Stimulated activated memory B cell treated with anti-CD40 and anti-IgM and Interleukin-4, amounts not matched to agents 10 μg/mL and 1 μg/mL and 100 μg/mL, for 72 hours (primary cell): ENCODE measurements around the gene POMT1.
"Not testable (repeated sequence)": the region's sequence is repeated elsewhere in the genome, so short reads cannot be mapped to it uniquely, and the experiment has no call there.

Source experiments
- ATAC-seq: fragments of 150-1000 bp; cut with Tn5 transposase; 2 replicates; pipeline ENCODE4 v1.10.0; 2021
- H3K27ac Mint-ChIP-seq: one replicate; pipeline ENCODE4 v1.8.0; 2022; ENCODE audit warnings: mild to moderate bottlenecking, mixed read lengths
- H3K27me3 Mint-ChIP-seq: one replicate; pipeline ENCODE4 v1.8.0; 2022; ENCODE audit warnings: mixed read lengths
- H3K36me3 Mint-ChIP-seq: one replicate; pipeline ENCODE4 v1.8.0; 2022; ENCODE audit warnings: mixed read lengths
- H3K4me1 Mint-ChIP-seq: one replicate; pipeline ENCODE4 v1.8.0; 2022; ENCODE audit warnings: mixed read lengths
- H3K4me3 Mint-ChIP-seq: one replicate; pipeline ENCODE4 v1.8.0; 2022; ENCODE audit warnings: mild to moderate bottlenecking, moderate library complexity, mixed read lengths
- H3K9me3 Mint-ChIP-seq: one replicate; pipeline ENCODE4 v1.8.0; 2022; ENCODE audit warnings: mixed read lengths

Gene POMT1, protein sequence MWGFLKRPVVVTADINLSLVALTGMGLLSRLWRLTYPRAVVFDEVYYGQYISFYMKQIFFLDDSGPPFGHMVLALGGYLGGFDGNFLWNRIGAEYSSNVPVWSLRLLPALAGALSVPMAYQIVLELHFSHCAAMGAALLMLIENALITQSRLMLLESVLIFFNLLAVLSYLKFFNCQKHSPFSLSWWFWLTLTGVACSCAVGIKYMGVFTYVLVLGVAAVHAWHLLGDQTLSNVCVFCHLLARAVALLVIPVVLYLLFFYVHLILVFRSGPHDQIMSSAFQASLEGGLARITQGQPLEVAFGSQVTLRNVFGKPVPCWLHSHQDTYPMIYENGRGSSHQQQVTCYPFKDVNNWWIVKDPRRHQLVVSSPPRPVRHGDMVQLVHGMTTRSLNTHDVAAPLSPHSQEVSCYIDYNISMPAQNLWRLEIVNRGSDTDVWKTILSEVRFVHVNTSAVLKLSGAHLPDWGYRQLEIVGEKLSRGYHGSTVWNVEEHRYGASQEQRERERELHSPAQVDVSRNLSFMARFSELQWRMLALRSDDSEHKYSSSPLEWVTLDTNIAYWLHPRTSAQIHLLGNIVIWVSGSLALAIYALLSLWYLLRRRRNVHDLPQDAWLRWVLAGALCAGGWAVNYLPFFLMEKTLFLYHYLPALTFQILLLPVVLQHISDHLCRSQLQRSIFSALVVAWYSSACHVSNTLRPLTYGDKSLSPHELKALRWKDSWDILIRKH

DNA sequence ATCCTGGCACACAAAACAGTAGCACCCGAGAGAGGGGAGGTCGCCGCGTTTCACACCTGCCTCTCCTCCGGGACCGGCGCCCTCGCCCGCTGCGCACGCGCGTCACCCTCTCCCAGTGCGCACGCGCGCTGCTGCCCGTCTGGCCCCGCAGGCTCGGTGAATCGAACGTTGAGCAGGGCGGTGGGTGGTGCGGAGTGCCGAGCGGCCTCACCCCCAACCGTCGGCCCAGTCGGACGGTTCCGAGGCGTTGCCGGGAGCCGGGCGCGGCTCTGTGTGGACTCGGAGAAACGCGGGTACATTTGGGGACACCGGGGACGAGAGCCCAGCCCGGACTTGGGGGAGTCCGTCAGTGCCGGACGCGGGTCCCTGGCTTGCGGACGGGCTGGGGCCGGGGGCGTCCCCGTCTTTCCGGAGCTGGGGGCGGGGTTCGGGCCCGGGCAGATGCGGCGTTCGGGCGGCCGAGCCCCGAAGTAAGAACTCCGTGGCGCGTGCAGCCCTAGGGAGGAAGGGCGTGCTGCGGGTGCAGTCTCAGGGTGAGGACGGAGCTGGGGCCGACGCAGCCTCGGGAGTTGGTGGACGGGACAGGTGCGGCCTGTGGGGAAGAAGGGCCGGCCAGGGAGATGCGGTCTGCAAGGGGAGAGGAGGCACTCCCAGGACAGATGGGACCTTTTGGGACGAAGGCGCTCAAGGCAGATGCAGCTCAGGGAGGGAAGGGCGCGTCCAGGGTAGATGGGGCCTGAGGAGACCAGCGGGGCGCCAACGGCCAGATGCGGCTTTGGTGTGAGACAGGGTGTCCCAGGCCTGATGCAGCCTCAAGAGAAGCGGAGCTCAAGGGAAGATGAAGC, at the start of gene POMT1:
Gene POMT1 (plus strand): TSS at position 138 of the 845 bp plus-strand sequence. CDS start 1,301 bp downstream, outside the sequence.
- Mint-ChIP-seq H3K27ac (peak within 1 kb of the TSS; percentile 81), H3K27me3 (no peaks in the 10 kb centered on the region), H3K4me3 (peak within 1 kb of the TSS; percentile 84), H3K36me3 (peaks cover 16% of the 10 kb centered on the region), H3K4me1 (peaks cover 48% of the 10 kb centered on the region), H3K9me3 (no peaks in the 10 kb centered on the region)
- ATAC-seq, result peak; percentile 91

DNA sequence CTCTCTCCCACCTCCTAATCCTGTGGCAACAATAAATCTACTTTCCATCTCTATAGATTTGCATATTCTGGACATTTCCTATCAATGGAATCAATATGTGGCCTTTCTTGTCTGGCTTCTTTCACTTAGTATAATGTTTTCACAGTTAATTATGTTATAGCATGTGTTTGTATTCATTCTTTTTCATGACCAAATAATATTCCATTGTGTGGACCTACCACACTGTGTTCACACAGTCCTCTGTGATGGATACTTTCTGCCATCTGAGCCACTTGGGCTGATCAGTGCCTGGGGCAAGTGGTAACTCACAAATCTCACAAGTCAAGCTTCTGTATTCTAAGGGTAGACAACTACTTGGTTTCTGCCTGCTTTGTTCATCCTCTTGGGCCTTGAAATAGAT, 48.7 kb upstream of the POMT1 start:
- no peak overlapping the region for H3K27ac Mint-ChIP-seq
- no peaks in the 10 kb centered on the region for H3K27me3 Mint-ChIP-seq
- peaks cover 64% of the 10 kb centered on the region for H3K36me3 Mint-ChIP-seq
- ATAC-seq, result no peak
- H3K4me1 Mint-ChIP-seq, result no peaks in the 10 kb centered on the region
- no peak overlapping the region for H3K4me3 Mint-ChIP-seq
- H3K9me3 Mint-ChIP-seq, result no peaks in the 10 kb centered on the region

DNA sequence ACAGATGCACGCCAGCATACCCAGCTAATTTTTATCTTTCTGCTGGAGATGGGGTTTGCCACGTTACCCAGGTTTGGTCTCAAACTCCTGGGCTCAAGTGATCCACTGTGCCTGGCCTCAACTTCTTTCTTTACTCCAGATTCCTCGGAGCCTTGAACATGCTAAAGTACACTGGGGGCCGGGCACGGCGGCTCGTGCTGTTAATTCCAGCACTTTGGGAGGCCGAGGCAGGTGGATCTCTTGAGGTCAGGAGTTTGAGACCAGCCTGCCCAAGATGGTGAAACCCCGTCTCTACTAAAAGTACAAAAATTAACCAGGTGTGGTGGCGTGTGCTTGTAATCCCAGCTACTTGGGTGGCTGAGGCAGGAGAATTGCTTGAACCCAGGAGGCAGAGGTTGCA, 47.1 kb upstream of the POMT1 start:
- Mint-ChIP-seq H3K27ac (peak overlapping the region; percentile 30), H3K36me3 (peaks cover 72% of the 10 kb centered on the region)
- not testable (repeated sequence) for ATAC-seq, H3K4me1 Mint-ChIP-seq, H3K4me3 Mint-ChIP-seq, H3K9me3 Mint-ChIP-seq, H3K27me3 Mint-ChIP-seq

DNA sequence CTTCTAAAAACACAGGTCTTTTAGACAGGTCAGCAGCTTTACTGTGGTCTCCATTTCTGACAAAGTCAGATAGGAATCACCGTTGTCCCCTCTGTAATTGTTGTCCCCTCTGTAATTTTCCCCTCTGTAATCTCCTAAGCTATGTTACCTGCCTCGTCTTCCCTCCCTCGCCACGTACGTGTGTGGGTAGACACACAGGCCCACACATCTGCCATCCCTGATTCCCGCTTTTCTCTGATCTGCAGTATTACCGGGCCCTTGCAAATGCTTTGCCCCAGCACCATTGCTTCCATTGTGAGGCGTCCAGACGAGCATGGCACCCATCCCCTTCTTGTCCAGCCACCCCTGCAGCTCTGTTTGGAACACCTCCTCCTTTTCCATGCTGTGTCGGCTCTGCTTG, 45.0 kb upstream of the POMT1 start:
- no peaks in the 10 kb centered on the region for H3K27me3 Mint-ChIP-seq
- H3K4me1 Mint-ChIP-seq, result peaks cover 5% of the 10 kb centered on the region
- no peaks in the 10 kb centered on the region for H3K9me3 Mint-ChIP-seq
- no peak for ATAC-seq
- H3K27ac Mint-ChIP-seq, result no peak overlapping the region
- H3K36me3 Mint-ChIP-seq, result peaks cover 73% of the 10 kb centered on the region
- no peak overlapping the region for H3K4me3 Mint-ChIP-seq

DNA sequence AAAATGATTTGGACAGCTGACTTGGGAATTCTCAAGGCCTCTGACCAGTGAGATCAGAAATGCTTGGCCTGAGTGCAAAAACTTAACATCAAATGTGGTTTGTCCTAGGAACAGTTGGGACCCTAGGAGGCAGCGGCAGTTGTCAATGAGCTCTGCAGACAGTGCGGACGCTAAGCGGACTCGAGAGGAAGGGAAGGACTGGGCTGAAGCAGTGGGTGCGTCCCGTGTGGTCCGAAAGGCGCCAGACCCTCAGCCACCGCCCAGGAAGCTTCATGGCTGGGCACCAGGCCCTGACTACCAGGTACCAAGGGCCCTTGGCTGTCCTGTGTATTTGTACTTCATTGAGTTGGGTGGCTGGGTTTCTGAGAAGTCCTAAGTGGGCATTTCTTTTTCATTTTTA, 43.7 kb upstream of the POMT1 start:
- Mint-ChIP-seq H3K9me3 (no peaks in the 10 kb centered on the region), H3K4me3 (no peak overlapping the region), H3K4me1 (peaks cover 5% of the 10 kb centered on the region), H3K36me3 (peaks cover 63% of the 10 kb centered on the region), H3K27me3 (no peaks in the 10 kb centered on the region), H3K27ac (no peak overlapping the region)
- no peak for ATAC-seq

DNA sequence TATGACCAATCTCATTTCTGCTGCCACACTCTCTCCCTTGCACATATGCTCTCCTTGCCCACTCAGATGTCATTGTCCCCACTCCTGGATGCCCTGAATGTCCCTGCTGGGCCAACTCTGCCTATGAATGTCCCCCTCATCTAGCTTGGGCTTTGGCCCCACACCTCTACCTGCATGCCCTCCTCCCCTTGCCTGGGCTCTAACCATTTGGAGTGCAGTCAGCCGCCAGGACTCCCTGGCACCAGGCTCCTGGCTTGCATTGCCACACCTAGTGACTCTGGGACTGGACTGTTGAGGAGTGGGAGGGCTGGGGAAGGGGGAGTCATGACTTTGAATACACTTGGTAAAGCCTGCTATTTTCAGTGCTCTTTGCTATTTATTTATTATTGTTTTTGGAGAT, 41.6 kb upstream of the POMT1 start:
- no peak overlapping the region for H3K27ac Mint-ChIP-seq

DNA sequence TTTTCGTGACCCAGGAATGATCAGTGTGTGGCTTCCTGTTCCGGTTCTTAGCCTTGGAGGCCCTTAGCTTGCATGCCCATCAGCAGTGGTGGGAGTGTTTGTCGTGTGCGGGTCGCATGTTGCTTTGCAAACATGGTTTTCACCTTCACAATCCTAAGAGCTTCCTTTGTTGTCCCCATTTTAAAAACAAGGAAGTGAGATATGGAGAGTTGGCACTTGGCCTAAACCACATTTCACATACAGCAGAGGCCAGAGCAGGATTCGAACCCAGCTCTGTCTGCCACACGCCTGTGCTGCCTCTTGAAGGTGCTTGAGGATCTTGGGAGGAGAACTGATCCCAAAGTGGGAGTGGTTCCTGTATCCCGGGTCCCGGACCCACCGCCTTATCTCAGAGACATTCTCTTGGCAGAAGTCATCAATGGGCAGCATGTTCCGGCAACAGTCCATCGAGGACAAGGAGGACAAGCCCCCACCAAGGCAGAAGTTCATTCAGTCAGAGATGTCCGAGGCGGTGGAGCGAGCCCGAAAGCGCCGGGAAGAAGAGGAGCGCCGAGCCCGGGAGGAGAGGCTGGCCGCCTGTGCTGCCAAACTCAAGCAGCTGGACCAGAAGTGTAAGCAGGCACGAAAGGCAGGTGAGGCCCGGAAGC, 38.2 kb upstream of the POMT1 start:
- H3K4me3 Mint-ChIP-seq, result no peak overlapping the region
- peaks cover 68% of the 10 kb centered on the region for H3K36me3 Mint-ChIP-seq
- no peak for ATAC-seq
- H3K27ac Mint-ChIP-seq, result no peak overlapping the region
- no peaks in the 10 kb centered on the region for H3K9me3 Mint-ChIP-seq
- H3K4me1 Mint-ChIP-seq, result peaks cover 5% of the 10 kb centered on the region
- H3K27me3 Mint-ChIP-seq, result no peaks in the 10 kb centered on the region

More for the DNA sequence above, 41.6 kb upstream of the POMT1 start:
- Mint-ChIP-seq H3K27me3 (no peaks in the 10 kb centered on the region), H3K36me3 (peaks cover 66% of the 10 kb centered on the region), H3K4me1 (peaks cover 5% of the 10 kb centered on the region), H3K4me3 (no peak overlapping the region), H3K9me3 (no peaks in the 10 kb centered on the region)
- ATAC-seq, result no peak

DNA sequence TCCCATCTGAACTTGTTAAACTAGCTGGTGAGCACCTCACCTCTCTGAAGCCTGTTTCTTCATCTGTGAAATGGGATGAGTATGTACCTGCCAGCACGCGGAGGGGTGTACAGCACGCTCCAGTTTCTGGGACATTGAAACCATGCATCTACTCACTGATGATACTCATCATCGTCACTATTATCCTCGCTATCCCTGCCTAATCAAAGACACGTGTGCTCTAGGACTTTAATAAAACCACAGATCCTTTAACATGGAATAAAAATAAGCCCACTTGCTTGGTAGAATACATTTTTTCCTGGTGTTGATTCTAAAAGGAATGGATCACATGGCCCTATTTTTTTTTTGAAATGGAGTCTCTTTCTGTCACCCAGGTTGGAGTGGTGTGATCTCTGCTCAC, 37.3 kb upstream of the POMT1 start:
- Mint-ChIP-seq H3K4me3 (no peak overlapping the region), H3K36me3 (peaks cover 69% of the 10 kb centered on the region), H3K27me3 (no peaks in the 10 kb centered on the region), H3K4me1 (peaks cover 5% of the 10 kb centered on the region), H3K9me3 (no peaks in the 10 kb centered on the region), H3K27ac (no peak overlapping the region)
- ATAC-seq, result no peak

DNA sequence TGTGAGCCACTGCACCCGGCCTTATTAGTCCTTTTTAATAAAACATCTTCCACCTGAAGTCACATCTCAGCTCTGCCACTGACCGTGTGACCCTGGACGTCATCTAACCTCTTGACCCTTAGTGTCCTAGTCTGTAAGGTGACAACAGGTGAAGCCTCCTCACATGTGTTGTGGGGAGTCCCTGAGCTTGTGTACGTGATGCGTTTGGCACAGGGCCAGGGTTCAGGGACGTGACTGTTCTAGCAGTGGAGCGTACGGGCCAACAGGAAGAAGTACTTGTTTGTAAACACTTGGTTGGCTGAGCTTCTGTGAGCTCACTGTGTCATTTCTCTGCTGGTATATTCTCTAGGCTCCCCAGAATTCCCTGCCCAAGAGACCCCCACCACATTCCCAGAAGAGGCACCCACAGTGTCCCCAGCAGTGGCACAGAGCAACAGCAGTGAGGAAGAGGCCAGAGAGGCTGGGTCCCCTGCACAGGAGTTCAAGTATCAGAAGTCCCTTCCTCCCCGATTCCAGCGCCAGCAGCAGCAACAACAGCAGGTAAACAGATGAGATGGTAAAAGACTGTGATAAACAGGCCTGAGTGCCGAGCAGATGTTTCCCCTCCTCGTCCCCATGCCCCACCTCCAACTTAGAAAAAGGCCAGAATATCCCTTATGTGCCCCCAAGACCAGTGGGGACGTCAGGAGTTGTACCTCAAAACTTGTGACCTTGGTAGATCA, 35.3 kb upstream of the POMT1 start:
- Mint-ChIP-seq H3K4me1 (no peaks in the 10 kb centered on the region), H3K9me3 (no peaks in the 10 kb centered on the region), H3K27ac (no peak overlapping the region), H3K27me3 (no peaks in the 10 kb centered on the region), H3K36me3 (peaks cover 67% of the 10 kb centered on the region), H3K4me3 (no peak overlapping the region)
- ATAC-seq, result no peak

DNA sequence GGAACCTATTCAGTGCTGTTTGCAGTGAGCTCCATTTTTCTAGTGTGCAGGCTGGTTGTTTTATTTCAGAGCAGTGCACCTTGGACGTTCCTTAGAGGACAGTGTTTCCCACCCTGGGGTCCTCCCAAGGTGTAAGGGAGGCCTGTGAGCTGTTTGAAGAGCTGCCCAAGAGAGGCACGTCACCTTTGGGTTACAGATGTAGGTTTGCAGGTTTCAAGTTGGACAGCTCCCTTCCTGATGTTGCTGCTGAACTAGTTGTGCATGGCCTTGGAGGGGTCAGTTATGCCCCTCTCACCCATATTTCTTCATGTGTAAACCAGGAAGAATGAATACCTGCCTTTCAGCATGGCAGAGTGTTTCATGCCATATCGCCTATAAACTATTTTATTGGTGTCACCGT, 34.7 kb upstream of the POMT1 start:
- Mint-ChIP-seq H3K9me3 (no peaks in the 10 kb centered on the region), H3K27ac (no peak overlapping the region), H3K36me3 (peaks cover 74% of the 10 kb centered on the region), H3K27me3 (no peaks in the 10 kb centered on the region), H3K4me1 (no peaks in the 10 kb centered on the region), H3K4me3 (no peak overlapping the region)
- ATAC-seq, result no peak

DNA sequence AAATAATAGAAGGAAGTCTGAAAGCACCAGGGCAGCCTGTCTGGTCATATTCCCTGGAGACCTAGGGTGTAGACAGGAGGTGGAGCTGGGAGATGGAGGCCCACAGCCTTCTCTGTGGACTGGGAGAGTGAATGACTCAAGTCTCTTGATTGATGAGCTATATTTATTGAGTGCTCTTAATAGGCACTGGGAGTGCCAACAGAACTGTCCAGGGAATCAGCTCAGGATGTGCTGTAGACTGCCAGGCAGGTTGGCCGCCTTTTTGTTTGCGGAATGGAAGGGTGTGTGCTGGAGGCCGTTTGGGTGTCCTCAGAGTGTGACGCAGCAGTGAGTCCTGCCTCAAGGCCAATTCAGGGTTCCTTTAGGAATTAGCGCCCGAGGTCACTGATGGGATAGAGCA, 33.4 kb upstream of the POMT1 start:
- peaks cover 81% of the 10 kb centered on the region for H3K36me3 Mint-ChIP-seq
- no peaks in the 10 kb centered on the region for H3K27me3 Mint-ChIP-seq
- H3K9me3 Mint-ChIP-seq, result no peaks in the 10 kb centered on the region
- no peak overlapping the region for H3K27ac Mint-ChIP-seq
- no peak overlapping the region for H3K4me3 Mint-ChIP-seq
- ATAC-seq, result no peak
- no peaks in the 10 kb centered on the region for H3K4me1 Mint-ChIP-seq

DNA sequence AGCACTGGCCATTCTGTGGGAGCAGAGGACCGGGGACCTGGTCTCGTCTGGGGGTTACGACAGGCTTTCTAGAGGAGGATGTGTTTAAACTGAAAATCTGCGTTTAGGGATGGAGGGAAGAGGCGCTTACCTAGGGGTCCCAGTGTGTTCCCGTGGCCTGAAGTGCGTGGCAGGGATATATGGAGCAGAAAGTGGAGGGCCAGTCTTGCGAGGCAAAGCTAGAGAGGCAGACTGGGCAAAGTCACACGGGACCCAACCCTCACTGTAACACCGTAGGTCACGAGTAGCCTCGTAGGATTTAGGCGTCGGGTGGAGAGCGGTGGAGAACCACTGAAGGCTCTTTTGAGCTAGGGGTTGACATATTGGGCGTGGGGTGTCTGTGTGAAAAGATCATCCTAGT, 32.8 kb upstream of the POMT1 start:
- H3K36me3 Mint-ChIP-seq, result peaks cover 81% of the 10 kb centered on the region
- no peak overlapping the region for H3K4me3 Mint-ChIP-seq
- ATAC-seq, result no peak
- no peaks in the 10 kb centered on the region for H3K9me3 Mint-ChIP-seq
- H3K4me1 Mint-ChIP-seq, result no peaks in the 10 kb centered on the region
- no peak overlapping the region for H3K27ac Mint-ChIP-seq
- no peaks in the 10 kb centered on the region for H3K27me3 Mint-ChIP-seq

DNA sequence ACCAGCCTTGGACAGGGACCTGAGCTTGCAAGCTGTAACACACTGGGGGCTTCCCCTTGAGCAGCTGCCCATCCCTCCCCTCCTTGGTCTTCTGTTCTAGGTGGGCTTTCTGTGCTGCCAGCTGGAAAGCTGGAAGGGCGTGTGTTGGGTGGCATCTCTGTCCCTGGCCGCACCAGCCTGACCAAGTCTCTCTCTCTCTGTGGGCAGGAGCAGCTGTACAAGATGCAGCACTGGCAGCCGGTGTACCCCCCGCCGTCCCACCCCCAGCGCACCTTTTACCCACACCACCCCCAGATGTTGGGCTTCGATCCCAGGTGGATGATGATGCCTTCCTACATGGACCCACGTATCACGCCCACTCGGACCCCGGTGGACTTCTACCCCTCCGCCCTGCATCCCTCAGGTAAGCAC, 32.1 kb upstream of the POMT1 start:
- Mint-ChIP-seq H3K4me1 (no peaks in the 10 kb centered on the region), H3K4me3 (no peak overlapping the region), H3K27me3 (no peaks in the 10 kb centered on the region), H3K36me3 (peaks cover 81% of the 10 kb centered on the region), H3K9me3 (no peaks in the 10 kb centered on the region), H3K27ac (no peak overlapping the region)
- ATAC-seq, result no peak

DNA sequence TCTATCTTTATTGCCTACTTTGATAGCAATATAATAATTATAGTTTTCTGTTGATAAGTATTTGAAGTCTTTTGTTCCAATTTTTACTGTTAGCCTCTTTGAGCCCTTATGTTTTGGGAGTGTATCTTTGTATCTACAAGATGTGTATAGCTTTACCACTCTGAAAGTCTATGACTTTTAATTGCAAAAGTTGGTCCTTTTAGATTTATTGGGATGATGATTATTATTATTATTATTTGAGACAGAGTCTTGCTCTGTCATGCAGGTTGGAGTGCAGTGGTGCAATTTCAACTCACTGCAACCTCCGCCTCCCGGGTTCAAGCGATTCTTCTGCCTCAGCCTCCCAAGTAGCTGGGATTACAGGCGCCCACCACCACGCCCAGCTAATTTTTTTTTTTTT, 30.6 kb upstream of the POMT1 start:
- not testable (repeated sequence) for ATAC-seq, H3K4me3 Mint-ChIP-seq, H3K27ac Mint-ChIP-seq, H3K9me3 Mint-ChIP-seq, H3K27me3 Mint-ChIP-seq, H3K4me1 Mint-ChIP-seq
- peaks cover 79% of the 10 kb centered on the region for H3K36me3 Mint-ChIP-seq
